RCC 7860 (cell line): ENCODE measurements around the gene LGI2.
"Not testable (repeated sequence)": the region's sequence is repeated elsewhere in the genome, so short reads cannot be mapped to it uniquely, and the experiment has no call there.

Source experiments
- DNase-seq: peaks from one replicate; pipeline ENCODE4 v3.0.0-alpha.2; 2015; ENCODE audit warnings: low spot score
- FAIRE-seq: peaks from 2 replicates; lab custom pipeline; 2012; peaks lifted over from hg19 to GRCh38; lab: Jason Lieb, UNC

Gene LGI2

DNA sequence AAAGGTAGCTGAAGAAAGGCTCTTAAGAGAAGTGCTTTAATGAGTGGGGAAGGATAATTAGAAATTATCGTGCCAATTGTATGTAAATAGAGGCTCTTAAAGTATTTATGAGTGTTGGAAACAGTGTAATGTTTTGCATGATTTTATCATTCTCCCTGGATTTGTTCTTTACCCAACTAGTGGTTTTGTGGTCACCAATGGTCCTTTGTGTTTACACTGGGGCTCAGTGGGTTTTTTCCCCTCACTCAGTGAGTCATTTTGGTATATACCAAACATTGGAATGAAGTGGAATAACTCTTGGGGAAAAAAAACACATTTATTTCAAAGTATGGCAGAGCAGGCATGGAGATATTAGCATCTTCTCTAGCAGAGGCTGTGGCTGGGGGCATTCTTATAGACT lies 20.8 kb upstream of the LGI2 start:
- no peak for FAIRE-seq
- no peak for DNase-seq

DNA sequence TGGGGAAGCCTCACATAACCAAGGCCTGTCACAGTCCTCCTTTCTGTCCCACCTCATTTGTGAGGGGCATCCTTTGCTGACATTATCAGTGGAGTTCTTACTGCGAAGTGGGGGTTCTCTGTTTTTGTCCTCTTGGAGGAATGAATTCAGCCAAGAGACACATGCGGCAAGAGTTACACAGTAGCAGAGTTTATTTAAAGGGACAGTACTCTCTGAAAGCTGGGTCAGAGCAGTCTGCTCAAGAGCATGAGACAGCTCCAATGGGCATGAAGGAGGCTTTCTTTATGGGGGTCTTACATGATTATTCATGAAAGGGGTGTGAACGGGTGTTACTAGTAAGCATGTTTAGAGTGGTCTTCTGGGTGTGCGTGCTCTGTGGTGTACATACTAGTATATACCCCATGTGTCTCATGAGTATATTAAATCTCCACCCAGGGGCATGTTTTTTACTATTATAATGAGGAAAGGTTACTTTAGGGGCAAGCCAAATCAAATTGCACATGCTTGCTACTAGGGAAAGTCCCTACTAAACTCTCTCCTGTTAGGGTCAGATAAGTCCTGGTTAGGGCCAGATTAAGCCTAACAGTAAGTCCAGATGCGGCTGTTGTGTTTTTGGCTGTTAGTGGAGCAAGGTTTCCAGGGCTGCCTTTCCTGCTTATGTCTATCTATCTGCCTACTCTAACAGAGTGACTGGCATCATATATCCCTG lies 19.8 kb upstream of the LGI2 start:
- FAIRE-seq (no peak), DNase-seq (no peak)

DNA sequence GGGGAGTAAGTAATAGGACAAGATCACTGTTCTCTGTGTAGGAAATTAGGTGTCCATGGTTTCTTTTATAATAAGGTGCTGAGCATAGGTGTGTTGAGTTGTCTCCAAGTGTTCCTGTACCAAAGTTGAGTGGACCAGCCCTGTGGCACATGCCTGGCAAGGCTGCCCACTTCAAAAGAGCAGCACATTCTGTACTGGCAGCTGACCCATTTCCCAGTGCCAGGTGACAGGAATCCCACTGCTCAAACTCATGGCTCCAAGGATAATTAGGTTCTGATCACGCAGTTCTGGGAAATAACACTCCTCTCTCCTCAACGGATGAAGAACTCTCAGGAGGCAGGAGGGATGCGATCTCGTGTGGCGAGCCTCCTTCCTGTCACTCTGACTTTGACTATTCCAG lies 12.8 kb upstream of the LGI2 start:
- DNase-seq = no peak
- FAIRE-seq = no peak

DNA sequence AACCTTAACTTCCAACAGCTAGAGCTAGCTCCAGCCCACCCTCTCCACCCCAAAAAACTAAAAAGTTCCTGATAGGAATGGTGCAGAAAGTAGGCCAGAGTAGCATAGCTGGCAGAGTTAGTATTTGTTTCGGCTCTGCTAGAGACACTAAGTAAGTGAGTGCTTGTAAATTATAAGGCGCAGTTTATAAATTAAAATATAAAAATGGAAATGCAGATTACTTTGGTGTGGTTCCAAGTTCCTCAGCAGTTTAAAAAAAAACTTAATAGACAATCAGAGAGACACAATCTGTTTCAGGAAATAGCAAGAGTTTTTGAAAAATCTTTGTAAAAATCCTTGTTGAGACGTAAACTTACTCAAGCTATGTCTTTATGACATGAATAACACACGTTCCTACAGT lies 2.8 kb upstream of the LGI2 start:
- FAIRE-seq = no peak
- DNase-seq = no peak

DNA sequence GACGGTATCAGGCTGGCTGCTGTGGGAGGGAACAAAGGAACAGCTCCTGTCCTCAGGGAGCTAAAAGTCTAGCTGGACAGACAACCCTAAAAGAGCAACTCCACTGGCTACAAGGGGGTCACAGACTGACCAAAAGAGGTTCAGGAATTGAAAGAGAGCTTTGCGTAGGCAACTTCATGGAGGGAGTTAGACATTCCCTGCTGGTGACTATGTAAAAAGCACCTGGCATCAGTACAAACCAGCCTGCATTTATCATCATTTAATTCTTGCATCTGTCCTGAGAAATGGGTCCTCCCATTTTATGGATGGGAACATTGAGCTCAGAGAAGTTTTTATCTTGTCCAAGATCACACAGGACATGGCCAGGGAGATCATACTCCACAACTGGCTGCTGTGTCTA lies 1.4 kb upstream of the LGI2 start:
- DNase-seq (no peak), FAIRE-seq (no peak)

DNA sequence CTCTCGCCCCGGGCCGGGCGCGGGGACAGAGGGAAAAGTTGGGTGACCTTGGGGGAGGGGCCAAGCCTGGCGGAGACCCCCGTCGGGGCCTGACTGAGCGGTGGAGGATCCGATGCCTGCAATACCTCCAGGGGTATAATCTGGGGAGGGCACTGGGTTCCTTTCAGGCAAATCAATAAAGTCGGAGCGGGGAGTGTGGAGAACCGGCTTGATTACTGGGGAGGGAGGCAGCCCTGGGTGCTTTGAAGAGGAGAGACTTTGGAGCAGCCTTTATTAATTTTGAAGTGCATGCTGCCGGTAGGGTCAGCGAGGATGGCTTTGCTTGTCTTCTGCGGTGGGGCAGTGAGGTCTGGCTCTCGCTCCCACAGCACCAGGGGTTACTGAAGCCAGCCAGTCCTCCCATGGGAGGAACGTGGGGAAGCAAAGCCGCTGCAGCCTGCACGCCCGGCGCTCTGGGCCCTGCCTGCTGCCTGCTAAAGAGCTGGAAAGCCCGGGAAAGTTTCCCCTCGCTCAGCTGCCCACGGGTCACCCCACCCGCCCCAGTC lies 403 bp upstream of the LGI2 start:
- FAIRE-seq (no peak), DNase-seq (no peak)

DNA sequence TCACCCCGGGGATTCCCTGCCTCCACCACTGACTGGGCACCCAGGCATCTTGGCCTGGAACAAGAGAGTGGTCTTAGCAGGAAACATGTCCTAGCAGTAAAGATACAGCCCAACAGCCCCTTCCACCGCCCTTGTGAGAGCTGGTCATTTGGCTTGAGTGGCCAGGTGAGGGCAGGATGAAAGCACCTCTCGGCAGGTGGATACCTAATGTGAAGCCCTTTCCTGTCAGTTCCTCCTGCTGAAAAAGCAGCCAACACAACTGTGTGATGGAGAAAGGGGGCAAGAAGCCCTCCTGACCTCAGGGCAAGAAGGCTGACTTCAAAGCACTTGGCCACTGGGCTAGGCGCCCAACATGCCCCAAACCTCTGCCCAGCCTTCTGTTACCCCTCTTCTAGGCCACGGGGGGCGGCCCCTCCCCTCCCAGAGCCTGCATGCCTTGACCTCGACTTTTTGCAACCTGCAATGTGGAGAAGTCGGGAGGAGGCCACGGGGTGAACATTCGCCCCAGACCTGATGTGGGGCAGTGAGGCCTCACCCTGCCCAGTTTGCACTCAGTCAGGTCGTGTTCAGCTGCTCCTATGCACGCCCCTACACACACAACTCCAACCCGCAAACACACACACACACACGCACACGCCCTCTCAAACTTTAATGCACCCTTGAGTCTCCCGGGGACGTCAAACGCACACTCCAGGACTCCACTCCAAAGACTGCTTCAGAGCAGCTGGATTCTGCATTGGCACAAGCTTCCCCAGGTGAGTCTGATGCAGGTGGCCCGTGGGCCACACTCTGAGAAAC lies 1.1 kb downstream of the LGI2 start:
- DNase-seq (no peak), FAIRE-seq (no peak)

DNA sequence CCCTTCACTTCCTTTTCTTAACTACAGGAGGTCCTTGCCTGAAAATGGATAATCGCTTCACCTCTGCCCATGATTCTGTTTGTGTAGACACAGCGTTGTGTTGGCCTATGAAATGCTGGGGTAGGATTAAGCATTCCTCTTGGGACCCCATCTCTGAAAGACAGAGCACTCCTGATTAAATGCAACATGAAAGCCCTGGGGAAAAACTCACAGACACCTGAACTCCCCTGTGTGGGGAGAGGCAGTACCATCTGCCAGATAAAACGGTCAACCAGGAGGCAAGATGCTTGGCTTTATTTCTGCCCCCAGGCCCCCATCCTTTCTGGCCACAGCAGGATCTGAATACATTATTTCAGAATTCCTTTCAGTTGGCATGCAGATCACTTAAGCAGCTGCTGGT lies 1.9 kb downstream of the LGI2 start:
- FAIRE-seq (no peak), DNase-seq (no peak)

DNA sequence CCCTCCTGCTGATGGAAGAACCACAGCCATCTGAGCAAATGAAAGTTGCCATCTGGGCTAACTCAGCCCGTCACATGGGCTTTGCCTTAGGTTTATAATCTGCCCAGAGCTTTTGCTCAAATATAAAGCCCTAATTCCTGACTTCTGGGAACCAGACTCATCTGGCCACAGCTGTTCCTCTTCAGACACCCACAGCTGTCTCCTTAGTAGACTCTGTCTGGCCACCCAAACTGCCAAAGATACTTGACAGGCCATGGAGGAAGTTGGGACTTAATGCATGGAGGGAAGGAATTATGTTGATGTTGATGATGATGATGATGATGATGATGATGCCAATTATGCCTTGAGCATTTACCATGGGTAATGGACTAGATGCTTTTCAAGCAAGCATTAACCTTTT lies 8.0 kb downstream of the LGI2 start:
- FAIRE-seq = no peak
- DNase-seq = no peak

DNA sequence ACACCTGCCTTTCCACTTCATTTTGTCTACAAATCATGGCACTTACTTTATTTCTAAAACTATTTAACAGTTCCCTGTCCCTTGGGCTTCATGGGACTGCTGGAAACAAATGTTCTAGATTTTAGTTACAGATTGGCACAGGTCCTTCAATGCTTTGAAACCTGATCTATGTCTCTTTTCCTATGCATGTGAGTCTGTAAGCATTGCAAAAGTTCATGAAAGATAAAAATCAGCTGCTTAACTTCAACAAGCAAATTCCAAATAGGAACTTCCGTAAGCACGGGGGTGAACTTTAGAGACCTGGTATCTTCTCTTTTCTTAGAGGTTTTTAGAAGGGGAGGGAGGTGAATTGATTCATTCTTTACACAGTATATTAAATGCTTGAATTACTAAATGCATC lies 9.5 kb downstream of the LGI2 start:
- FAIRE-seq = no peak
- no peak for DNase-seq

DNA sequence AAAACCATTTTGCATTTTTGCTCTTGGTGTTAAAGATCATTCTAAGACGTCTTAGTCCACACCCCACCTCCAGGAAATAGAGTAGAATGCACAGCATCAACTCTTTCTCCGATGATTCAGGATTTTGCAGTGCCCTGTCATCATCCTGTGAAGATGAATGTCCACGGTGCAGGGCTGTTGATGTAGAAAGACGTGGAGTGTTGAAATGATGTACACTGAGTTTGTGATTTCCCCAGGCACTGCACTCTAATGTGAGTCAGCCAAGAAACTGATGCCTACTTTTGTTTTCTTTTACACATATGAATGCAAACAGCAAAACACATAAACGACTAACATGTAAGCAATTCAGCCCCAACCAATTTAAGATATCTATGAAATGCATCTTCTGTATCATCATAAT lies 10.5 kb downstream of the LGI2 start:
- no peak for FAIRE-seq
- DNase-seq = no peak

DNA sequence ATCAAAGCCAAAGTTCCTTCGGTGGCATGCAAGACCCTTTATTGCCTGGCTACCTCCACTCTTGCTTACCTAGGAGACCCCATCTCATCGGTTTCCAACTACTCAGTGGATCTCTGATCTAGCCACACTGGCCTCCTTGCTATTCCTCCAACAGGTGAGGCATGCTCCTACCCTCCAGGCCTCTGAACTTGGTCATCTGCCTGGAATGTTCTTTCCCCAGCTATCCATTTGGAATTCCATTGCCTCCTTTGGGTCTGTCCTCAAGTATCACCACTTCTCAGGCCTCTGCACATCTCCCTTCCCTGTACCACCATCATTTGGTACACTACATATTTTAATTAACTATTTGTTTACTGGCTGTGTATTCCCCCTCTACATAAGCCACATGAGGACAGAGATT lies 11.2 kb downstream of the LGI2 start:
- DNase-seq (no peak), FAIRE-seq (no peak)

DNA sequence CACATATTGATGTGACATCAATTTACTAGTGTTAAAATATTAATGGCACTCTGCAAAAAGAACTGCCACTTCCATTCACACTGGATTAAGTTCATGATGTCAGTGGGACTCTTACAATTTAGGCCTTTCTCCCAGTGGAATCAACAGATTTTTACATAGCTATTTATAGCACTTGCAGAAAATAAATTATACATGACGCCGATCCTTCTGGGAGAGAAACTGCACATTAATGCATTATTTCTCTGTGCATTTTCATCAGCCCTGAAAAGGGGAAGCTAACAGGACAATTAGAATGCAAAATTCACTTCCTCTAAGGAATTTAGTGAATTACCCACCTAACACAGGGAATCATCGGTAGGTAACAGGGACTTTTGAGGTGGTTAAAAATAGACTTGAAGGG lies 15.7 kb downstream of the LGI2 start:
- no peak for FAIRE-seq
- no peak for DNase-seq

DNA sequence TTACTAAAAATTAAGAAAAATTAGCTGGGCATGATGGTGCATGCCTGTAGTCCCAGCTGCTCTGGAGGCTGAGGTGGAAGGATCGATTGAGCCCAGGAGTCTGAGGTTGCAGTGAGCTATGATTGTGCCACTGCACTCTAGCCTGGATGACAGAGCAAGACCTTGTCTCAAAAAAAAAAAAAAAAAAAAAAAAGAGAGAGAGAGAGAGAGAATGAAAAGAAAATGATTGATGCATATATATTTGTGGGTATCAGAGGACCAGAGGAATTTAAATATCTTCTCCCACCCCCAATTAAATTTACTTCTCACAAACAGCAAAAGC lies 16.1 kb downstream of the LGI2 start:
- not testable (repeated sequence) for DNase-seq, FAIRE-seq

DNA sequence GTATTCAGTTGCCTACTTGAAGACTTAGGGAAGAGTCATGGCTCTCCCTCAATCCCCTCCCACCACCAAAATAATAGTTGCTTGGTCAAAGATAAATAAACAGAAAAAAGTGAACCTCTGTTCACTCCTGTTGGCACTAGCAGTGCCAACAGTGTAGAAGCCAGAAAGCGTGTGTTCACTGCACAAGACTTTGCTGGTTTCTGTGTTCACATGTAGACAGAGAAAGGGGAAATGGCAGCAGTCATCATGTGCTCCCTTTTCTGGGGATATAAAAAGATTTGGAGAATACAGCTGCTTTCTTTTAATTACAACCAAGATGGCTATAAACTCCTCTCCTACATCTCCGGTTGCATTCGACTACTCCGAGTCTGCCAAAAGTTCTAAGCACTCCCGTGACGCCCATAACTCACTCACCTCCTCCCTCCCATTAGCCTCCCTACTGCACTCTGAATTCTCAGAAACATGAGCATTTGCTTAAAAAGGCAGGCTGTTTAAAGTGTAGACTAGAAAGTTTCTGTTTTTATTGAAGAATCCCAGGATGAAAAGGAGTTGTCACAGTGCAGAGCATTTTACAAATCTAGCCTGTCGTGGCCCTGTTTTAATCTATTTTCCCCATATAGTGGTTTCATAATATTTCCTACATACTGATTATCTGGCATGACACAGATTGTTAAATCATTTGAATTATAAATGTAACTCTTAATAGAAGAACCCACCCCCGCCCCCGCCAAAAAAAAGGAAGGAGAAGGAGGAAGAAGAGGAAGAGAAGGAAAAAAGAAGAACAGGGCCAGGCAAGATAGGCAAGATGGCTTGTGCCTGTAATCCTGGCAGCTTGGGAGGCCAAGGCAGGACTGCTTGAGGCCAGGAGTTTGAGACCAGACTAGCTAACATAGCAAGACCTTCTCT lies 16.7 kb downstream of the LGI2 start:
- DNase-seq = no peak
- no peak for FAIRE-seq

DNA sequence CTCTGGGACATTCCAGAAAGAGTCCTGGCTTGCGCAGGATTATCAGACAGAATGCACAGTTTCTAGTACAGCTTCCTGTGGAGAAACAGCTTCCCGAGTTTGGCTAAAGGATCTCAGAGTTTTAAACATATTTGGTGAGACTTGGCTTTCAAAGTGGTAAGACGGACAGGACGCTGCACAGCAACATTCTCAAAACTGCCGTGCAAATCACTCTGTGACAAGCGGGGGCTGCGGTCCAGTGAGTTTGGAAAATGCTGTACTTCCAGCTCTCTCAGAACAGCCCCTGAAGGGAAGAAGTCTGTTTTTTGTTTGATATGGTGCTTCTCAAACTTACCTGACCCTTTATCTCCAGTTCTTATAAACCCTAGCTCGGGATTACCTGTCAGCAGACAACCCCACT lies 18.1 kb downstream of the LGI2 start:
- no peak for FAIRE-seq
- no peak for DNase-seq

DNA sequence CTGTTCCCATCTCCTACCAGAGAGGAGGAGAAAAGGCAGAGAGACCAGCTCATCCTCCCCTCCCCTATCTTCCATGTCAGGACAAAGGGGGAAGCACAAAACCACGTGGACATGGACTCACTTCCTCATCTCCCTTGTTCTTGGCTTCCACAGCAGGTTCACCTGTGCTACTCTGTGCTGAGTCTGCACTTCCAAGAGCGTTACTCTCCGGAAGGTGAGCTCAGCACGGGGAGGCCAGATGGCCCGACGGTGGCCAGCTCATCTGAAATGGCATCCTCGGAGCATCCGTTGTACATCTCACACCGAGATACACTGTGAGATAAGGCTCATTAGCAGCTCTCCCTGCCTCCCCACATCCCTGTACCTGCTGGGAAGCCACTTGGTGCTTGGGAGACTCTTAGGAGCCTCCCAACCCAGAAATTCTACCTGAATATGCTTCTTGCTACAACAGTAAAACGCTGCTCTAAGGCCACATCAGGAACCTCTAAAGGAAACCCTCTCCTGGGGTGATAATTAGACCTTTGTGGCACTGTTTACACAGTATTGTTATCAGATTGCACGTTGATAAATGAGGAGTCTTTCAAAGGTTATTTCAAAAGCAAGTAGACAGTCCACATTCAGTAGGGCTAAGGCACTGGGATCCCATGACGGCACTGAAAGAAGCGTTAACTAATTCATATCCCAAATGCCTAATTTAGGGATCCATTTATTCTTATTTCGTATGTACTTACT lies 19.4 kb downstream of the LGI2 start:
- DNase-seq (no peak), FAIRE-seq (no peak)

DNA sequence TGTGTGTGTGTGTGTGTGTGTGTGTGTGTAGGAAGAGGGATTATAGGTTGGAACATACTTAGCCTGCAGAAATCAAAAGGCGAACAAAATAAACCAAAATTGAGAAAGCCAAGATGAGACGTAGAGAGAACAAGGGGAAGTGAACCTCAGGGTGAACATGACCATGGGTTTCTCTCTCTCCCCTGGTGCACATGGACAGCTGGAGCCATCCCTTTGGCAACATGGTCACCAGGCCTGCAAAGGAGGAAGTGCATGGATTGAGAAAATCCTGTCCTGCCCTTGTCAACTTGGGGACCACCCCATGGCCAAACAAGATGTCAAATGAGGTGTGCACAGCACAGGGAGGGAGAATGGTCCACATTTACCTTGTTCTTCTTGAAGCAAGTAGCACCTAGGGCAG lies 23.1 kb downstream of the LGI2 start:
- DNase-seq = no peak
- FAIRE-seq = no peak

DNA sequence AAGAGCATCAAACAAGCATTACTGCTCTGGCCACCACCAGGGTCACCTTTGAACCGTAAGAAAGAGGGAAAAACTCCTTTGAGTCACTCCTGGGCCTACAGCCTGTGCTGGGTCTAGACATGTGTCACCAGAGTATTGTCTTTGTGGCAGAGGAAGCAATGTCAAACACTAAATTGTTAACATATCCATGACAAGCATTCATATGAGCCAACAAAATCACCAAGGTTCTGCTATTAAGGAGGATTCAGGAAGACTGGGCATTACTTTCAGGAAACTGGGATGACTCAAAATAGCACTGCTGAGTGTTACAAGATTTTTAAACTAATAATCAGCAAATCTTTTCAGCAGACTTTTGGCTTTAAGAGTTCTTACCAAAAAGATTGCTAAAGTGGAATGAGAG lies 28.1 kb downstream of the LGI2 start:
- no peak for FAIRE-seq

DNA sequence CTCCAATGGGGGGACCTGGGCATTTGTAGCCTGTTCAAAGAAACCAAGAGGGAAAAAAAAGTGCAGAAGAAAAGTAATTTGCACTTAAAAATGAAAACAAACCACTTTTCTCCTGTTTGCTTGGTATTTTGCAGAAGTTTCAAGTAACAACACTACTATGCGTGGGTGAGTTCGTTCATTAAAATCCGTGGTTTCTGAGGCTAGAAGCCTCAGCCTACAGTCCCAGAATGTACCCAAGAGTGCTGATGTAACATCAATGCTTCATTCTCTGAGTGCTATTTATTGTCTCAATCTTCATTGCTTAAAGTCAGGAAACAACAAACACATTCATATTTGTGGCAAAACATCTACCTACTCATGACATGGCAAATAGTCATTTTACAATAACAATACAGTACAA lies 29.2 kb downstream of the LGI2 start:
- no peak for FAIRE-seq
- DNase-seq = no peak

More for the DNA sequence above, 28.1 kb downstream of the LGI2 start:
- DNase-seq = no peak

DNA sequence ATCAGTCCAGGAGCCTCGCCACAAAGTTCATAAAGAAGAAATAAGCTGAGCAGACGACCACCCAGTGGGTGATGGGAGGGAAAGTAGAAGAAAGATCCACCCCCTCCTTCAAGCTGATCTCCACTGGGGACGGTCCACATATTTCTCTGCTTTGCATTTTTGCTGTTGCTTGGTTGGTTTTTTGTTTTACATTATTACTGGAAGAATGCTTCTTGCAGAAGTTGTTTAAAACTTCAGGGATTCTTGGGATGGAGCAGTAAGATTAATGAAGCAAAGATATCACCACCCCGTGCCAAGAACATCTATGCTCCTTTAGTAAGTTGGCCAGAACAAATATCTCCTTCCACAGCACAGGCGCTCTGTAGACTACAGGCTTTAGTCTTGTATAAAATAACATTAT lies 30.1 kb downstream of the LGI2 start:
- FAIRE-seq = no peak
- no peak for DNase-seq
